Left kidney (tissue), 8 donors: Measurements from ENCODE around the gene NUBP2. TPM values are rescaled to one million over a fixed set of nuclear protein-coding genes. Genes with fewer than 3 reads are reported as not detected.
A peak's percentile ranks its signal among the peaks of the same experiment; 100 is the strongest.

Experiments
- DNase-seq: peaks from one replicate; pipeline ENCODE4 v3.0.0-alpha.2; 2013
- long read RNA-seq, 8 donors: transcript quantifications; one replicate each; lab custom pipeline, GENCODE V29; 2026
- polyA plus RNA-seq: library from polyadenylated mRNA; unstranded; fragments of 120-200 nt; gene quantifications from one replicate; pipeline ENCODE4 v1.2.1, GENCODE V29; 2013; ENCODE audit not compliant: insufficient read length

The NUBP2 gene
- polyA plus RNA-seq = 33.6 TPM
- long read RNA-seq, donor 1, transcript NUBP2-215 (6 exons, 1,173 nt) = minor isoform, 5 of 33 reads
- long read RNA-seq, donor 1, transcript NUBP2-201 (7 exons, 1,413 nt) = major isoform, 24 of 33 reads
- long read RNA-seq, donor 1, partial matches to known transcripts = 0 of 33 reads
- long read RNA-seq, donor 1, other reads (novel, unspliced or antisense) = 0 of 33 reads
- long read RNA-seq, donor 2, transcript NUBP2-215 (6 exons, 1,173 nt) = minor isoform, 11 of 39 reads
- long read RNA-seq, donor 2, transcript NUBP2-201 (7 exons, 1,413 nt) = major isoform, 25 of 39 reads
- long read RNA-seq, donor 2, partial matches to known transcripts = 0 of 39 reads
- long read RNA-seq, donor 2, other reads (novel, unspliced or antisense) = 0 of 39 reads
- long read RNA-seq, donor 3, transcript NUBP2-201 (7 exons, 1,413 nt) = major isoform, 26 of 35 reads
- long read RNA-seq, donor 3, transcript NUBP2-215 (6 exons, 1,173 nt) = minor isoform, 8 of 35 reads
- long read RNA-seq, donor 3, partial matches to known transcripts = 0 of 35 reads
- long read RNA-seq, donor 3, other reads (novel, unspliced or antisense) = 0 of 35 reads
- long read RNA-seq, donor 4, partial matches to known transcripts = 0 of 4 reads
- long read RNA-seq, donor 4, other reads (novel, unspliced or antisense) = 0 of 4 reads
- long read RNA-seq, donor 5, transcript NUBP2-215 (6 exons, 1,173 nt) = minor isoform, 22 of 85 reads
- long read RNA-seq, donor 5, transcript NUBP2-201 (7 exons, 1,413 nt) = major isoform, 41 of 85 reads
- long read RNA-seq, donor 5, partial matches to known transcripts = 18 of 85 reads
- long read RNA-seq, donor 5, other reads (novel, unspliced or antisense) = 0 of 85 reads
- long read RNA-seq, donor 6, transcript NUBP2-215 (6 exons, 1,173 nt) = minor isoform, 28 of 61 reads
- long read RNA-seq, donor 6, transcript NUBP2-201 (7 exons, 1,413 nt) = major isoform, 29 of 61 reads
- long read RNA-seq, donor 6, partial matches to known transcripts = 0 of 61 reads
- long read RNA-seq, donor 6, other reads (novel, unspliced or antisense) = 0 of 61 reads
- long read RNA-seq, donor 7, transcript NUBP2-215 (6 exons, 1,173 nt) = minor isoform, 9 of 42 reads
- long read RNA-seq, donor 7, transcript NUBP2-201 (7 exons, 1,413 nt) = major isoform, 30 of 42 reads
- long read RNA-seq, donor 7, partial matches to known transcripts = 0 of 42 reads
- long read RNA-seq, donor 7, other reads (novel, unspliced or antisense) = 0 of 42 reads
- long read RNA-seq, donor 8, transcript NUBP2-201 (7 exons, 1,413 nt) = major isoform, 11 of 19 reads
- long read RNA-seq, donor 8, partial matches to known transcripts = 0 of 19 reads
- long read RNA-seq, donor 8, other reads (novel, unspliced or antisense) = 0 of 19 reads

GRCh38 chr16:1782408-1783264, at the start of gene NUBP2, which contains the start of gene SPSB3:
NUBP2 (plus strand) TSS chr16:1782960; CDS start chr16:1783021, 61 bp downstream.
SPSB3 (minus strand) TSS chr16:1782571; CDS start chr16:1781483, 1,088 bp downstream.
- DNase-seq = peak; percentile 100

- DNase-seq = no peak
Observed at GRCh38 chr16:1734123-1734522, 48.6 kb upstream of the NUBP2 start.

- DNase-seq = no peak
Observed at GRCh38 chr16:1734816-1735215, 47.9 kb upstream of the NUBP2 start.

- no peak for DNase-seq
Observed at GRCh38 chr16:1740234-1740633, 42.5 kb upstream of the NUBP2 start.

- no peak for DNase-seq
Observed at GRCh38 chr16:1740781-1741490, 41.8 kb upstream of the NUBP2 start.

- DNase-seq = no peak
Observed at GRCh38 chr16:1741553-1742165, 41.1 kb upstream of the NUBP2 start.

GRCh38 chr16:1743376-1744337, 39.1 kb upstream of the NUBP2 start:
- no peak for DNase-seq

GRCh38 chr16:1744338-1744840, 38.4 kb upstream of the NUBP2 start:
- DNase-seq = no peak

GRCh38 chr16:1745181-1745899, 37.4 kb upstream of the NUBP2 start:
- DNase-seq = no peak

- no peak for DNase-seq
Observed at GRCh38 chr16:1745900-1746692, 36.7 kb upstream of the NUBP2 start.

GRCh38 chr16:1746693-1747195, 36.0 kb upstream of the NUBP2 start:
- DNase-seq = no peak

- no peak for DNase-seq
Observed at GRCh38 chr16:1747934-1748333, 34.8 kb upstream of the NUBP2 start.

- no peak for DNase-seq
Observed at GRCh38 chr16:1749152-1750117, 33.3 kb upstream of the NUBP2 start.

GRCh38 chr16:1751946-1752345, 30.8 kb upstream of the NUBP2 start:
- DNase-seq = no peak

- DNase-seq = no peak
Observed at GRCh38 chr16:1752853-1753252, 29.9 kb upstream of the NUBP2 start.
